ENCODE data around the gene OR56B4. TPM values are rescaled to one million over a fixed set of nuclear protein-coding genes. Genes with fewer than 3 reads are reported as not detected.
"Not testable (repeated sequence)": the region's sequence is repeated elsewhere in the genome, so short reads cannot be mapped to it uniquely, and the experiment has no call there.

Gene OR56B4
- total RNA-seq, 4 donors from 2014 or later: not detected

DNA sequence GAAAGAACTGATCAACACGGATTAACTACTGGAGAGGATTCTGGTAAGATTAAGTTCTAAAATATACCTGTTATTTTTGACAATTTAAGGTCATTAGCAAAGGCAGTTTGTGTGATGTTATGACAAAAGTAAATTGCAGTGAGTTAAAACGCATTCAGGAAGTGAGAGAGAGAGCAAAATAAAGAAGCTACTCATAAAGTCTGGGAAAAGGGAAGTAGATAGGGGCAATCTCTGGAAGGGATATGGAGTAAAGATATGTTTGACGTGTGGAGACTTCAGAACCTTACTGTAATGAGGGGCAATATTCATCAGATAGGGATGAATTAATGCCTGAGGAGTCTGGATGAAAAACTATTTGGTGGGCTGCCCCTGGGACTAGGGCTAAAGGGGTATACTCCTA lies 16.8 kb downstream of the OR56B4 start:
- H3K4me3 ChIP-seq: no peak overlapping the region
- no peaks in the 10 kb centered on the region for H3K9me3 ChIP-seq
- no peak for ATAC-seq
- 51 to 53% methylated on average over 3 of the region's 3 CpGs for WGBS, 2 donors (ENCODE audit: low coverage in 1 of 2)
- no peaks in the 10 kb centered on the region for H3K36me3 ChIP-seq
- H3K27me3 ChIP-seq: no peaks in the 10 kb centered on the region
- no peak overlapping the region for H3K27ac ChIP-seq
- H3K4me1 ChIP-seq: no peaks in the 10 kb centered on the region
- TF ChIP-seq, protein P1, sequence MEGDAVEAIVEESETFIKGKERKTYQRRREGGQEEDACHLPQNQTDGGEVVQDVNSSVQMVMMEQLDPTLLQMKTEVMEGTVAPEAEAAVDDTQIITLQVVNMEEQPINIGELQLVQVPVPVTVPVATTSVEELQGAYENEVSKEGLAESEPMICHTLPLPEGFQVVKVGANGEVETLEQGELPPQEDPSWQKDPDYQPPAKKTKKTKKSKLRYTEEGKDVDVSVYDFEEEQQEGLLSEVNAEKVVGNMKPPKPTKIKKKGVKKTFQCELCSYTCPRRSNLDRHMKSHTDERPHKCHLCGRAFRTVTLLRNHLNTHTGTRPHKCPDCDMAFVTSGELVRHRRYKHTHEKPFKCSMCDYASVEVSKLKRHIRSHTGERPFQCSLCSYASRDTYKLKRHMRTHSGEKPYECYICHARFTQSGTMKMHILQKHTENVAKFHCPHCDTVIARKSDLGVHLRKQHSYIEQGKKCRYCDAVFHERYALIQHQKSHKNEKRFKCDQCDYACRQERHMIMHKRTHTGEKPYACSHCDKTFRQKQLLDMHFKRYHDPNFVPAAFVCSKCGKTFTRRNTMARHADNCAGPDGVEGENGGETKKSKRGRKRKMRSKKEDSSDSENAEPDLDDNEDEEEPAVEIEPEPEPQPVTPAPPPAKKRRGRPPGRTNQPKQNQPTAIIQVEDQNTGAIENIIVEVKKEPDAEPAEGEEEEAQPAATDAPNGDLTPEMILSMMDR (IDR thresholded peaks at IDR 0.05): no peak
- TF ChIP-seq EP300 (IDR thresholded peaks at IDR 0.05) (no peak), POLR2A (IDR thresholded peaks at IDR 0.05) (no peak), POLR2AphosphoS5 (IDR thresholded peaks at IDR 0.05) (no peak)

DNA sequence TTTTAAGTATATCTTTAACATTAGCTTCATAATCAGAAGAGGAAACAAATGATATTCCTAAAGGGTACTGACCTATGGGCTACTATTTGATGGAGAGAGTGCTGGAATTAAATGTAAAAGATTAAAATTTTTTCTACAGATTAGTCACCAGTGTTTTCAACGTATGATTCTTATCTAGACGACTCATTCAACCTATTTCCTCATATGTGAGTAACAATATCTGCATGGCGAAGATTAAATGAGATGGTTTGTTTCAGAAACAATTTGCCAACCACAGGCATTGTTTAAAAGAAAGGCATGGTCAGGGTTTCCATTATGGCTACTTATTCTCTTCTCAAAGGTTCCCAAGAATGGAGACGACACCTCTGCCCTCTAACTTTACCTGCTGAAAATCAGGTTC lies 20.4 kb downstream of the OR56B4 start:
- no peak overlapping the region for H3K4me3 ChIP-seq
- no peak overlapping the region for H3K27ac ChIP-seq
- TF ChIP-seq, protein P1 (IDR thresholded peaks at IDR 0.05): no peak
- TF ChIP-seq POLR2AphosphoS5 (IDR thresholded peaks at IDR 0.05): no peak
- no peak for TF ChIP-seq POLR2A (IDR thresholded peaks at IDR 0.05)
- TF ChIP-seq EP300 (IDR thresholded peaks at IDR 0.05): no peak
- no peaks in the 10 kb centered on the region for H3K9me3 ChIP-seq
- no peaks in the 10 kb centered on the region for H3K36me3 ChIP-seq
- no peaks in the 10 kb centered on the region for H3K27me3 ChIP-seq
- 61 to 74% methylated on average over 3 to 4 of the region's 4 CpGs for WGBS, 2 donors (ENCODE audit: low coverage in 1 of 2)
- no peak for ATAC-seq
- no peaks in the 10 kb centered on the region for H3K4me1 ChIP-seq

DNA sequence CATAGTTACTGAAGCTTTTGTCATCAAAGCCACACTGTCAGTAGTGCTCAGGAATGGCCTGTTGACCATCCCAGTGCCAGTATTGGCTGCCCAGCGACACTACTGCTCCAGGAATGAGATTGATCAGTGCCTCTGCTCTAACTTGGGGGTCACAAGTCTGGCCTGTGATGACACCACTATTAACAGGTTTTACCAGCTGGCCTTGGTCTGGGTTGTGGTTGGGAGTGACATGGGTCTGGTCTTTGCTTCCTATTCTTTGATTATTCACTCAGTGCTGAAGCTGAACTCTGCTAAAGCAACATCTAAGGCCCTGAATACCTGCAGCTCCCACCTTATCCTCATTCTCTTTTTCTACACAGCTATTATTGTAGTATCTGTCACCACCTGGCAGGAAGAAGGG lies 21.5 kb downstream of the OR56B4 start:
- Histone ChIP-seq H3K9me3 (no peaks in the 10 kb centered on the region), H3K4me3 (no peak overlapping the region), H3K36me3 (no peaks in the 10 kb centered on the region), H3K27me3 (no peaks in the 10 kb centered on the region), H3K4me1 (no peaks in the 10 kb centered on the region), H3K27ac (no peak overlapping the region)
- ATAC-seq: no peak
- WGBS, 2 donors (ENCODE audit: low coverage in 1 of 2): no CpG with 5 or more reads among the region's 1 CpG
- TF ChIP-seq POLR2A (IDR thresholded peaks at IDR 0.05) (no peak), POLR2AphosphoS5 (IDR thresholded peaks at IDR 0.05) (no peak), EP300 (IDR thresholded peaks at IDR 0.05) (no peak)
- TF ChIP-seq, protein P1 (IDR thresholded peaks at IDR 0.05): no peak

DNA sequence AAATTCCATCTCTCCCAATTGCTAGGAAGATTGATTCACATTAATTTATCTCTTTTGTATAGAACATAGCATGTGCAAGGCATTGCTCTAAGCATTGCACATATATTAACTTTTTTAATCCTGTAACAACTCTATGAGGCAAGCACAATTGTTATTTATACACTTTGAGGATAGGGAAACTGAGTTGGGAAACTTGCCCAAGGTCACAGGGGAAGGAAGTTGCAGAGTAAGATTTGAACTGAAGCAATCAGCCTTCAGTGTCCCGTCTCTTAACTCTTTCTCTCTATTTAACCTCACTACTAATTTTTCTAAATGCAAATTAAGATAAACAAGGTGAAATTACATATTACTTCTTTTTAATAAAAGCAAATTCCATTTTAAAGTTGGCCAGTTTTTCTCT lies 22.2 kb downstream of the OR56B4 start:
- Histone ChIP-seq H3K27ac (no peak overlapping the region), H3K27me3 (no peaks in the 10 kb centered on the region), H3K4me3 (no peak overlapping the region), H3K9me3 (no peaks in the 10 kb centered on the region), H3K36me3 (no peaks in the 10 kb centered on the region), H3K4me1 (no peaks in the 10 kb centered on the region)
- WGBS, 2 donors (ENCODE audit: low coverage in 1 of 2): 73 to 79% methylated on average over 1 of the region's 1 CpG
- no peak for ATAC-seq
- no peak for TF ChIP-seq EP300 (IDR thresholded peaks at IDR 0.05)
- TF ChIP-seq, protein P1 (IDR thresholded peaks at IDR 0.05): no peak
- TF ChIP-seq POLR2AphosphoS5 (IDR thresholded peaks at IDR 0.05): no peak
- TF ChIP-seq POLR2A (IDR thresholded peaks at IDR 0.05): no peak

DNA sequence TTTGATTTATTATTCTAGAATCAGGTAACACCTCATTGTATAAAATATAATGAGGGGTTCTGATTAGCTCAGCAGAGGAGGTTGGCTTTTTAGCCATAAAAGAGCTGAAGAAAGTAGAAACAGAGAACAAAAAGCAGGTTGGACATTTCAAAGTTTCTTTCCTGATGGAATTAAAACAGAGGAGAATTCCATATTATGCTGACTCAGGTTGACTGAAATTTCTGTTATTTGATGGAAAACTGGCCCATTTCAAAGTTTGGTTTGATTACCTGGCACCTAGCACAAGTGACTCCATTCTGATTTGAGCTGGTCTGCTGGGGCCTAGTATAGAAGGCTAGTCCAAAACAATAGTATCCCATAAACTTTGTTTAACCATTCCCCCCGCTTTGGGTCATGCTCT lies 24.9 kb downstream of the OR56B4 start:
- Histone ChIP-seq H3K27ac (no peak overlapping the region), H3K36me3 (no peaks in the 10 kb centered on the region), H3K4me1 (no peaks in the 10 kb centered on the region), H3K27me3 (no peaks in the 10 kb centered on the region), H3K4me3 (no peak overlapping the region), H3K9me3 (no peaks in the 10 kb centered on the region)
- no peak for ATAC-seq
- TF ChIP-seq EP300 (IDR thresholded peaks at IDR 0.05) (no peak), POLR2AphosphoS5 (IDR thresholded peaks at IDR 0.05) (no peak), POLR2A (IDR thresholded peaks at IDR 0.05) (no peak)
- TF ChIP-seq, protein P1 (IDR thresholded peaks at IDR 0.05): no peak
- 64 to 100% methylated on average over 1 of the region's 1 CpG for WGBS, 2 donors (ENCODE audit: low coverage in 1 of 2)

DNA sequence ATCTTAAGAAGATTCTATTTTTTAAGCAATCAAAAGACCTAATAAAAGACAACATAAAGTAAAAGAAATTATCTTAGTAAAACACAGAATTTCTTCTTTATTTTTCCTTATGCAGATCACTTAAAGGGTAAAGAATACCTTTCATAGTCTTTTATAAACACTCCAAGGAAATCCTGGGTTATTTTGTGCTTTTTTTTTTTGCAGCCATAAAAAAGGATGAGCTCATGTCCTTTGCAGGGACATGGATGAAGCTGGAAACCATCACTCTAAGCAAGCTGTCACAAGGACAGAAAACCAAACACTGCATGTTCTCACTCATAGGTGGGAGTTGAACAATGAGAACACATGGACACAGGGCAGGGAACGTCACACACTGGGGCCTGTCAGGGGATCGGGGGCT lies 28.5 kb downstream of the OR56B4 start:
- H3K36me3 ChIP-seq, H3K9me3 ChIP-seq, H3K4me3 ChIP-seq, H3K4me1 ChIP-seq, H3K27ac ChIP-seq, ATAC-seq, H3K27me3 ChIP-seq: not testable (repeated sequence)
- WGBS, 2 donors (ENCODE audit: low coverage in 1 of 2): 22 to 37% methylated on average over 2 of the region's 2 CpGs
